HFFc6 (cell line): ENCODE measurements around the gene SIAH2. TPM values are rescaled to one million over a fixed set of nuclear protein-coding genes. Genes with fewer than 3 reads are reported as not detected.

Source experiments
- DNase-seq: peaks from one replicate; pipeline ENCODE4 v3.0.0-alpha.2; 2018
- H3K27ac Mint-ChIP-seq: 2 replicates; pipeline ENCODE4 v1.8.0; 2020; ENCODE audit warnings: mild to moderate bottlenecking, mixed read lengths
- H3K27me3 Mint-ChIP-seq: 2 replicates; pipeline ENCODE4 v1.8.0; 2021; ENCODE audit warnings: mild to moderate bottlenecking, moderate library complexity, mixed read lengths; ENCODE audit not compliant: insufficient read depth
- H3K36me3 Mint-ChIP-seq: 2 replicates; pipeline ENCODE4 v1.8.0; 2021; ENCODE audit warnings: low read depth, mixed read lengths
- H3K4me1 Mint-ChIP-seq: 2 replicates; pipeline ENCODE4 v1.8.0; 2020; ENCODE audit warnings: low read depth, mixed read lengths
- H3K4me3 Mint-ChIP-seq: 2 replicates; pipeline ENCODE4 v1.8.0; 2020; ENCODE audit warnings: mild to moderate bottlenecking, moderate library complexity, mixed read lengths
- H3K9me3 Mint-ChIP-seq: 2 replicates; pipeline ENCODE4 v1.8.0; 2020; ENCODE audit warnings: mild to moderate bottlenecking, mixed read lengths
- CTCF ChIP-seq: fragments of 200-600 bp; sonication (generic); IDR thresholded peaks from 2 replicates; pipeline ENCODE4 v1.5.0; 2021; ENCODE audit warnings: antibody characterized with exemption, mild to moderate bottlenecking
- total RNA-seq, 6 experiments: library from RNA; stranded (reverse); fragmentation: NEBNext Ultra II Directional; extraction: Animal tissue kit (Norgen Biotek cat#: 25700); gene quantifications; 2 replicates in 1 of 6; 3 replicates in 5 of 6; pipeline ENCODE4 v1.2.3, GENCODE V29; 2021

SIAH2 gene
- total RNA-seq, 6 experiments from 2014 or later: 14.6 to 18.2 (median 15.9) TPM

- Mint-ChIP-seq H3K27ac (no peak overlapping the region), H3K4me3 (no peak overlapping the region), H3K27me3 (peaks cover 18% of the 10 kb centered on the region), H3K4me1 (peaks cover 14% of the 10 kb centered on the region), H3K9me3 (peaks cover 6% of the 10 kb centered on the region; the same call in 1 of the 2 replicates), H3K36me3 (no peaks in the 10 kb centered on the region)
- no peak for DNase-seq
- TF ChIP-seq CTCF: no peak
Measured at GRCh38 chr3:150790629-150791028, 27.7 kb upstream of the SIAH2 start.

- no peak overlapping the region for H3K4me3 Mint-ChIP-seq
- H3K4me1 Mint-ChIP-seq: peaks cover 20% of the 10 kb centered on the region
- H3K9me3 Mint-ChIP-seq: peaks cover 6% of the 10 kb centered on the region; the same call in 1 of the 2 replicates
- no peak for TF ChIP-seq CTCF
- no peak overlapping the region for H3K27ac Mint-ChIP-seq
- no peaks in the 10 kb centered on the region for H3K36me3 Mint-ChIP-seq
- H3K27me3 Mint-ChIP-seq: peaks cover 18% of the 10 kb centered on the region
- no peak for DNase-seq
Measured at GRCh38 chr3:150789451-150789850, 26.5 kb upstream of the SIAH2 start.

- Mint-ChIP-seq H3K36me3 (no peaks in the 10 kb centered on the region), H3K27ac (no peak overlapping the region), H3K4me3 (no peak overlapping the region), H3K27me3 (peaks cover 18% of the 10 kb centered on the region), H3K9me3 (peaks cover 6% of the 10 kb centered on the region; the same call in 1 of the 2 replicates), H3K4me1 (peaks cover 22% of the 10 kb centered on the region)
- peak; percentile 55 for DNase-seq
- TF ChIP-seq CTCF: peak; percentile 95
Measured at GRCh38 chr3:150787741-150788370, 24.9 kb upstream of the SIAH2 start.

GRCh38 chr3:150786791-150787190 lies 23.8 kb upstream of the SIAH2 start:
- H3K36me3 Mint-ChIP-seq: no peaks in the 10 kb centered on the region
- TF ChIP-seq CTCF: no peak
- H3K4me1 Mint-ChIP-seq: peaks cover 22% of the 10 kb centered on the region
- DNase-seq: no peak
- peaks cover 16% of the 10 kb centered on the region for H3K27me3 Mint-ChIP-seq
- peaks cover 6% of the 10 kb centered on the region; the same call in 1 of the 2 replicates for H3K9me3 Mint-ChIP-seq
- H3K27ac Mint-ChIP-seq: no peak overlapping the region
- no peak overlapping the region for H3K4me3 Mint-ChIP-seq

GRCh38 chr3:150784747-150785125 lies 21.8 kb upstream of the SIAH2 start:
- H3K36me3 Mint-ChIP-seq: no peaks in the 10 kb centered on the region
- no peak overlapping the region for H3K4me3 Mint-ChIP-seq
- no peak for DNase-seq
- H3K4me1 Mint-ChIP-seq: peaks cover 22% of the 10 kb centered on the region
- H3K9me3 Mint-ChIP-seq: no peaks in the 10 kb centered on the region
- peaks cover 5% of the 10 kb centered on the region for H3K27me3 Mint-ChIP-seq
- no peak for TF ChIP-seq CTCF
- no peak overlapping the region for H3K27ac Mint-ChIP-seq
